Fibroblast of mammary gland (primary cell): ENCODE data around the gene CABP7.
A peak's percentile ranks its signal among the peaks of the same experiment; 100 is the strongest.

ENCODE experiments used
- DNase-seq: peaks from one replicate; pipeline ENCODE4 v3.0.0-alpha.2; 2010; ENCODE audit warnings: low read depth
- H3K4me3 ChIP-seq: 2 replicates; pipeline ENCODE4 v1.5.1; 2011; ENCODE audit warnings: low read depth, mild to moderate bottlenecking, low read length, moderate library complexity; ENCODE audit not compliant: control insufficient read depth
- CTCF ChIP-seq: conservative IDR thresholded peaks from 2 replicates; pipeline ENCODE4 v1.5.1; 2011; ENCODE audit warnings: low read depth, low read length, inconsistent platforms; ENCODE audit not compliant: control insufficient read depth, insufficient read depth

CABP7 gene

GRCh38 chr22:29701155-29701999, 18.4 kb upstream of the CABP7 start:
- peak; percentile 28 for DNase-seq
- no peak overlapping the region for H3K4me3 ChIP-seq
- TF ChIP-seq CTCF: peak; percentile 2

GRCh38 chr22:29702000-29702930, 17.5 kb upstream of the CABP7 start:
- H3K4me3 ChIP-seq: no peak overlapping the region
- no peak for DNase-seq
- TF ChIP-seq CTCF: no peak

GRCh38 chr22:29702931-29703501, 16.8 kb upstream of the CABP7 start:
- H3K4me3 ChIP-seq: no peak overlapping the region
- no peak for TF ChIP-seq CTCF
- DNase-seq: no peak

- TF ChIP-seq CTCF: no peak
- DNase-seq: no peak
- no peak overlapping the region for H3K4me3 ChIP-seq
Observed at GRCh38 chr22:29703569-29704195, 16.1 kb upstream of the CABP7 start.

- peak; percentile 30 for DNase-seq
- TF ChIP-seq CTCF: no peak
- no peak overlapping the region for H3K4me3 ChIP-seq
Observed at GRCh38 chr22:29704528-29705285, 15.1 kb upstream of the CABP7 start.
